C1 segment of cervical spinal cord (tissue), 14 donors: ENCODE measurements around the gene RNF224.
A peak's percentile ranks its signal among the peaks of the same experiment; 100 is the strongest.

Source experiments
- DNase-seq, 14 donors: peaks; one replicate each; lab custom pipeline; 2025; lab: John Stamatoyannopoulos, UW

RNF224 gene

DNA sequence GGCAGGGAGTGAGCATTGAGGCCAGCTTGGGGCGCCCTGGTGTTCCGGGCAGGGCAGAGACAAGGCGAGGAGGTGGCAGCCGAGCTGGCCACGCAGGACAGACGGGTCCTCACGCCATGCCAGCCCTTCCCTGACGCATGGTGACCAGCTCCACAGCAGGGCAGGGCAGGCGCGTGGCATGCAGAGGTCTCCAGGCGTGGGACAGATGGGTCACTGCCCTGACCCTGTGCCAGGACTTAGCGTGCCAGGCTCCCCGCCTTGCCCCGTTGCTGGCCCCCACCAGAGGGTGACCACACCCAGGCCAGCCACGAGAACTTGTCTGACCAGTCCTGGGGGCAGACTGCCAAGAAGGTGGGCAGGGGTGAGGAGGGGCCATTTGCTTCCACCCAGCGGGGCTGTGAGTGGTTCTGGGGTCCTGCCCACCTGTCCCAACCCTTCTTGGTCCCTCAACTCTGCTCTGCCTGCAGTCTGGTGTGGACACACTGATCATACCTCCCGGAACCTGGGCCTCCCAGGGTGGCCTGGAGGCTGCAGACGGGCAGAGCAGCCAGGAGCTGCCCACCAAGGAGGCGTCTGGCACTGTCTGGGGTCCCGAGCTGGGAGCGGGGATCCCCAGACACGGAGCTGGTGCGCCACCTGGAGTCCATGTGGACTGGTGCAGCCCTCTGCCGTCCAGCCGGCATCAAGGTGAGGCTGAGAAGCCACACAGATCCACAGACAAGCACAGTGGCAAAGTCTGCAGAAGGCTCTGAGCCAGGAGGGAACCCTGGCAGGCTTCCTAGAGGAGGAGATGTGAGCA is at the start of gene RNF224:
Gene RNF224, plus strand, starts transcription at position 449 of the 799 bp plus-strand sequence. CDS start 834 bp downstream, outside the sequence.
- DNase-seq = peak in 11 of 14 donors; percentile 14 to 70 (median 43)

- DNase-seq = no peak
These were observed 48.9 kb upstream of the RNF224 start for GRCh38 chr9:137178201-137178938.

DNA sequence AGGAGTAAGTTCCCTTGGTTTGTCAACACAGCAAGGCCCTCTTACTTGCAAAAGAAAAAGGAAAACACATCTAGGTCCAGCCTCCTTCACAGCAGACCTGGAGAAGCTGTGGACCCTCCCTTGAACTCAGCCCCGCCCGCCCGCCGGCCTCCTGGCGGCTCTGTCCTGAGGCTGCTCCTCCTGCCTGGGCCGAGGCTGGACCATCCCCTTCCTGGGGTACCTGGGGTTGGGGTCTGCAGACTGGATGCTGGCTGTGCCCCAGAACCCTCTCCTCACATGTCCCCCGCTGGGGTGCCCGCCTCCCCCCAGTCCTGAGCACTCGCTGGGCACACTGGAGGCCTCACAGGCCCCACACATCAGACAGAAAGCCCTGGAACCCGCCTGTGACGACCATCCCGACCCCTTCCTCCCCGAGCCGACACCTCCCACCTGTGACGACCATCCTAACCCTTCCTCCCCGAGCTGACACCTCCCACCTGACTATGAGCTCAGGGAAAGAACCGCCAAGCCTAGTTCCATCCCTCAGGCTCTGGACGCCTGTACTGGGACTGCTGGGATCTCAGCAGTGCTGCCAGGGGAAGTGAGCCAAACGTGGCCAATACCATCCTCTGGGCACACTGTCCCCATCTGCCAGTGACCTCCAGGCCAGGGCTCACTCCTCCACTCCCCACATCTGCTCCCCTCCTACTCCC is 48.2 kb upstream of the RNF224 start:
- no peak for DNase-seq

- DNase-seq = no peak
These were observed 47.5 kb upstream of the RNF224 start for GRCh38 chr9:137179761-137180160.

- DNase-seq = no peak
These were observed 46.8 kb upstream of the RNF224 start for GRCh38 chr9:137180491-137180890.

GRCh38 chr9:137181680-137182079 is 45.6 kb upstream of the RNF224 start:
- no peak for DNase-seq

GRCh38 chr9:137182836-137183235 is 44.5 kb upstream of the RNF224 start:
- no peak for DNase-seq

DNA sequence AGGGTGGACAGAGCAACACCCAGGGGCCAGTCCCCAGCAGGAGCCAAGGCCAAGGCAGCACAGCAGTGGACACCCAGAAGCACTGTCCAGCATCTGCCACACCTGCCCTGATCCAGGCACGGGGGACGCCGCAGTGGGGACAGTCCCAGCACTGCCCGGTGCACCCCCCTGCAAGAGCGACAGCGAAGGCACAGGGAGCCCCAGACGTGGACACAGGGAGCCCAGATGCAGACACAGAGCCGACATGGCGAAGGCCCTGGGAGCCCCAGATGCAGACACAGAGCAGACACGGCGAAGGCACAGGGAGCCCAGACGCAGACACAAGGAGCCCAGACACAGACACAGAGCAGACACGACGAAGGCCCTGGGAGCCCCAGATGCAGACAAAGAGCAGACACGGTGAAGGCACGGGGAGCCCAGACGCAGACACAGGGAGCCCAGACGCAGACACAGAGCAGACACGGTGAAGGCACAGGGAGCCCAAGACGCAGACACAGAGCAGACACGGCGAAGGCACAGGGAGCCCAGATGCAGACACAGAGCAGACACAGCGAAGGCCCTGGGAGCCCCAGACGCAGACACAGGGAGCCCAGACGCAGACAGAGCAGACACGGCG is 43.2 kb upstream of the RNF224 start:
- DNase-seq = no peak

GRCh38 chr9:137184881-137185660 is 42.2 kb upstream of the RNF224 start:
- DNase-seq = no peak

GRCh38 chr9:137185921-137186320 is 41.4 kb upstream of the RNF224 start:
- no peak for DNase-seq

DNA sequence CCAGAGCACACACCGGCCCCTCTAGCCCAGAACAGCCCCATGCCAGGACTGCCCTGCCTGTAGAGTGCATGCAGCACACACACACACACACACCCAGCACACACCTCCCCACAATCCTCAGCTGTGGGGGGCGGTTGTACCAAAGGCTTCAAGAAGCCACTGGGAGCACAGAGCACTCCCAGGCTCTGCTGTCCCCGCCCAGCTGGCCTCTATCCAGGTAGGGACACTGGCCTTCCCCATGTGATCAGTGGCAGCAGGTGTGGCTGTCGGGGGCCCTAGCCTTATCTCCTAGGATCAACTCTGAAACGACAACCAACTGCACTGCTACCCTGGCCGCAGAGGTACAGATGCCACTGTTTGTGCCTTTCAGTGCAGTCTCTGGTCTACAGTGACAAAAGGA is 40.9 kb upstream of the RNF224 start:
- no peak for DNase-seq

DNA sequence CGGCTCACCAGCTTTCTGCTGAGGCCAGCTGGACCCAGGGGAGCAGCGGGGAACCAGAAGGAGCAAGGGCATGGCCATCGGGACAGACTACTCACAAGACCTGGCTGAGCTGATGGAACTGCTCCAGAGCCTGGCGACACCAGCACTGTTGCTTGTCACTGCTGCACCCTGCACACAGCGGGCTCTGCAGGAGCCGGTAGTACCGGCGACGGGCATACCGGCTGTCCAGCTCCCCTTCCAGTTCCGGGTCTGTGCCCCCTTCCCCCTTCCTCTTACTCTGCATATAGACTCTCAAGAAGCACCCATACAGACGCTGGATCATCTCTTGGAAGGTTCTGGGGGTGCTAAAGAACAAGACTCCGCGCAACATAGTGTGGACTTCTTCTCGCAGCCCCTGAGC is 39.9 kb upstream of the RNF224 start:
- no peak for DNase-seq

GRCh38 chr9:137188086-137188489 is 39.2 kb upstream of the RNF224 start:
- DNase-seq = peak in 1 of 14 donors; percentile 43

GRCh38 chr9:137188490-137189296 is 38.6 kb upstream of the RNF224 start, which contains the start of the genes ANAPC2 and SSNA1:
ANAPC2 (minus strand) TSS chr9:137188560; CDS start chr9:137188532, 28 bp downstream.
SSNA1 (plus strand) TSS chr9:137188676; CDS start chr9:137188727, 51 bp downstream.
- DNase-seq = peak; percentile 65 to 97 (median 91)

GRCh38 chr9:137189297-137190295 is 37.7 kb upstream of the RNF224 start:
- DNase-seq = no peak

DNA sequence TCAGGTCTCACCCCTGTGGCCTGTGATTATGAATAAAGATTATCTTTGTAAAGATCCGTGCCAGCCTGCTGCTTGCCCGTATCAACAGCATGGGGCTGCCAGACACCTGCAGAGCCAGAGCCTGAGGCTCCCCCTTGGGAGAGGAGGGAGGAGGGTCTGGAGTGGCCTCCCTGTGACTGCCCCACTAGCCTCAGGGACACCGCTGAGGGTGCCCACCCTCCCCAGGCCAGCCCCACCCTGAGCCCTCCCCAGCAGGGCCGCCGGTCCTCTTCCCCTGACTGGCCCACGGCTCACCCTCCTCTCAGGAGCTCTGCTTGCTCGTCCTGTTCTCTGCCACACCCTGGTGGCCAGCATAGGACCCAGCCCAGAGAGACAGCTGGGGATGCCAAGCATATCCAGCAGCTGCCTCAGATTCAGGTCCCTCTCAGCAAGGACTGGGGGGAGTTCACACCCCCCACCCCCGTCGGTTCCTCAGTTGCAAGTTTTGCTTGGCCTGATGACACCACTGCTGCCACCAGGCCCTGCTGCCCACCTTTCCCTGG is 36.9 kb upstream of the RNF224 start:
- DNase-seq = peak in 1 of 14 donors; percentile 15

- DNase-seq = no peak
These were observed 36.1 kb upstream of the RNF224 start for GRCh38 chr9:137191245-137191644.
